ENCODE measurements around the gene MKNK1.

The MKNK1 gene

GRCh38 chr1:46580140-46580903, 23.7 kb downstream of the MKNK1 start:
- Histone ChIP-seq H3K27ac (ENCODE audit: low read depth, low read length) (no peak overlapping the region), H3K9me3 (ENCODE audit: control insufficient read depth in 1 of 2, low read length in 2 of 2) (no peaks in the 10 kb centered on the region), H3K4me1 (ENCODE audit: control insufficient read depth in 1 of 2, insufficient read depth in 2 of 2, low read length in 2 of 2) (peaks cover 5 to 9% of the 10 kb centered on the region in 2 donors), H3K36me3 (ENCODE audit: control insufficient read depth in 1 of 2, insufficient read depth in 2 of 2, low read length in 2 of 2) (peaks cover 35 to 85% of the 10 kb centered on the region in 2 donors), H3K9ac (ENCODE audit: low read depth in 1 of 2, low read length in 2 of 2) (no peak overlapping the region), H3K4me3 (ENCODE audit: low read depth in 1 of 2, low read length in 2 of 2) (no peak overlapping the region), H3K27me3 (ENCODE audit: control insufficient read depth in 1 of 2, insufficient read depth in 2 of 2, low read length in 2 of 2) (no peaks in the 10 kb centered on the region)

DNA sequence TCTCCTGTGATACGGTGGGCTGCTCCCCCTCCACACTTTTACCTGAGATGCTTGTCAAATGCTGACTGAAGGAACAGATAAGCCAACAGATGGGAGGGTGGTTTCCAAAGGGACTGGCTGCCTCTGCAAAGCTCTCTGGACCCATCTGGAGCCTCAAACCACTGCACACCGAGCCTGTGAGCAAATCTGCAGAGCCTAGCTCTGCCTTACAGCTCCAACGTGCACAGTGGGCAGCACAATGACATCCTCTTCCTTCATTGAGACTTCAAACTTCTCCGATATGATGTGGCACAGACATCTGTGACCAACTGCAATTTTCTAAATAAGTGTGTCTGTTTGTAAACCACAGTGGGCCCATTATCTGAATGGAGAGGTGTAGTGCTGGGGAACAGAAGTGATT, 26.4 kb downstream of the MKNK1 start:
- Histone ChIP-seq H3K27ac (ENCODE audit: low read depth, low read length) (no peak overlapping the region), H3K9me3 (ENCODE audit: control insufficient read depth in 1 of 2, low read length in 2 of 2) (no peaks in the 10 kb centered on the region), H3K9ac (ENCODE audit: low read depth in 1 of 2, low read length in 2 of 2) (no peak overlapping the region), H3K4me1 (ENCODE audit: control insufficient read depth in 1 of 2, insufficient read depth in 2 of 2, low read length in 2 of 2) (peaks cover 1 to 9% of the 10 kb centered on the region in 2 donors), H3K4me3 (ENCODE audit: low read depth in 1 of 2, low read length in 2 of 2) (no peak overlapping the region), H3K36me3 (ENCODE audit: control insufficient read depth in 1 of 2, insufficient read depth in 2 of 2, low read length in 2 of 2) (peaks cover 34 to 82% of the 10 kb centered on the region in 2 donors), H3K27me3 (ENCODE audit: control insufficient read depth in 1 of 2, insufficient read depth in 2 of 2, low read length in 2 of 2) (no peaks in the 10 kb centered on the region)

DNA sequence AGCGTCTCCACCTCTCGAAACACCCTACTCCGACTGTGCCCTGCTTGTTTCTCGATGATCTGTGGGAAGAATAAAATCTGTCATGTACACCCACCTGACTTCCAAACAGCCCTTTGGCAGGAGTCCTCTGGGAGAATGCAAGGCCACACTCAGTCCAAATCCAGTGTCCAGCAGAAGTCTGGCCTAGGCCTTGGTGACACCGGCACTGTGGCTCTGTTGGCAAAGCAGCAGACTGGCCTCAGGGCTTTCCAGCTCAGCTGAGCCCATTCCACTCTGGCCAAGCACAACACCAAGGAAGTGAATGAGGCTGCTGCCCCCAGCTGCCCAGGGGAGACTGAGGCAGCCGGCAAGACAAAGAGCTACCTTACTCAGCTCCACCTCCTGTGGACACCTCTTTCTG, 27.5 kb downstream of the MKNK1 start:
- Histone ChIP-seq H3K9me3 (ENCODE audit: control insufficient read depth in 1 of 2, low read length in 2 of 2) (no peaks in the 10 kb centered on the region), H3K4me3 (ENCODE audit: low read depth in 1 of 2, low read length in 2 of 2) (no peak overlapping the region), H3K36me3 (ENCODE audit: control insufficient read depth in 1 of 2, insufficient read depth in 2 of 2, low read length in 2 of 2) (peaks cover 27 to 77% of the 10 kb centered on the region in 2 donors), H3K4me1 (ENCODE audit: control insufficient read depth in 1 of 2, insufficient read depth in 2 of 2, low read length in 2 of 2) (peaks cover 0 to 3% of the 10 kb centered on the region in 2 donors), H3K27ac (ENCODE audit: low read depth, low read length) (no peak overlapping the region), H3K27me3 (ENCODE audit: control insufficient read depth in 1 of 2, insufficient read depth in 2 of 2, low read length in 2 of 2) (no peaks in the 10 kb centered on the region), H3K9ac (ENCODE audit: low read depth in 1 of 2, low read length in 2 of 2) (no peak overlapping the region)

- H3K36me3 ChIP-seq (ENCODE audit: control insufficient read depth in 1 of 2, insufficient read depth in 2 of 2, low read length in 2 of 2): peaks cover 27 to 74% of the 10 kb centered on the region in 2 donors
- peaks cover 0 to 3% of the 10 kb centered on the region in 2 donors for H3K4me1 ChIP-seq (ENCODE audit: control insufficient read depth in 1 of 2, insufficient read depth in 2 of 2, low read length in 2 of 2)
Measured at GRCh38 chr1:46575778-46576177, 28.3 kb downstream of the MKNK1 start.

GRCh38 chr1:46575300-46575699, 28.8 kb downstream of the MKNK1 start:
- H3K36me3 ChIP-seq (ENCODE audit: control insufficient read depth in 1 of 2, insufficient read depth in 2 of 2, low read length in 2 of 2): peaks cover 23 to 74% of the 10 kb centered on the region in 2 donors
- H3K9ac ChIP-seq (ENCODE audit: low read depth in 1 of 2, low read length in 2 of 2): no peak overlapping the region

More at GRCh38 chr1:46575778-46576177, 28.3 kb downstream of the MKNK1 start:
- H3K4me3 ChIP-seq (ENCODE audit: low read depth in 1 of 2, low read length in 2 of 2): no peak overlapping the region
- no peak overlapping the region for H3K27ac ChIP-seq (ENCODE audit: low read depth, low read length)
- H3K9ac ChIP-seq (ENCODE audit: low read depth in 1 of 2, low read length in 2 of 2): no peak overlapping the region
- no peaks in the 10 kb centered on the region for H3K27me3 ChIP-seq (ENCODE audit: control insufficient read depth in 1 of 2, insufficient read depth in 2 of 2, low read length in 2 of 2)
- H3K9me3 ChIP-seq (ENCODE audit: control insufficient read depth in 1 of 2, low read length in 2 of 2): no peaks in the 10 kb centered on the region

DNA sequence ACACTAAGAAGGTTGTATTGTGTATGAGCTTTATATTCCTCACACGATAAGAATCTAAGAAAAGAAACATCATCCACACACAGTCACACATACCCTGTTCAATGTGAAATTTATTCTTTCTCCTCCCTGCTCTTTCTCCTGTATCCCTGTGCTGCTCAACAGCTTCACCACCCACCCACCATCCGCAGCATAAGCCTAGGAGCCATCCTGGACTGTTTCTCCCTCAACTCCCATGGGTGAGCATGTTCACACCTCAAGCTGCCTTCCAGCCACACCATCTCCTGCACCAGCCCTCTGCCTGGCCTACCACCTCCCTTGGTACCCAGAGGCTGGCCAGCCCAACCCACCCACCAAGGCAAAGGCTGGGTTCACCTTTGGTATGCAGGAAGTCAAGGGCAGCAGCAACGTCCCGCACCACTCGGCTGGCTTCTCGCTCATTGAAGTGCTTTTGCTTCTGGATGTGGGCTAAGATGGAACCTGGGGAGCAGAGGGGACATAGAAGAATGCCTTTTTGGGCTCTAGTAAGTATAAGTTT, 32.3 kb downstream of the MKNK1 start:
- Histone ChIP-seq H3K9me3 (ENCODE audit: control insufficient read depth in 1 of 2, low read length in 2 of 2) (no peaks in the 10 kb centered on the region), H3K4me3 (ENCODE audit: low read depth in 1 of 2, low read length in 2 of 2) (no peak overlapping the region), H3K27me3 (ENCODE audit: control insufficient read depth in 1 of 2, insufficient read depth in 2 of 2, low read length in 2 of 2) (no peaks in the 10 kb centered on the region), H3K36me3 (ENCODE audit: control insufficient read depth in 1 of 2, insufficient read depth in 2 of 2, low read length in 2 of 2) (peaks cover 13 to 69% of the 10 kb centered on the region in 2 donors), H3K9ac (ENCODE audit: low read depth in 1 of 2, low read length in 2 of 2) (no peak overlapping the region), H3K4me1 (ENCODE audit: control insufficient read depth in 1 of 2, insufficient read depth in 2 of 2, low read length in 2 of 2) (no peaks in the 10 kb centered on the region), H3K27ac (ENCODE audit: low read depth, low read length) (no peak overlapping the region)

More at GRCh38 chr1:46575300-46575699, 28.8 kb downstream of the MKNK1 start:
- no peak overlapping the region for H3K27ac ChIP-seq (ENCODE audit: low read depth, low read length)
- no peaks in the 10 kb centered on the region for H3K27me3 ChIP-seq (ENCODE audit: control insufficient read depth in 1 of 2, insufficient read depth in 2 of 2, low read length in 2 of 2)
- H3K4me1 ChIP-seq (ENCODE audit: control insufficient read depth in 1 of 2, insufficient read depth in 2 of 2, low read length in 2 of 2): no peaks in the 10 kb centered on the region
- H3K9me3 ChIP-seq (ENCODE audit: control insufficient read depth in 1 of 2, low read length in 2 of 2): no peaks in the 10 kb centered on the region
- H3K4me3 ChIP-seq (ENCODE audit: low read depth in 1 of 2, low read length in 2 of 2): no peak overlapping the region

DNA sequence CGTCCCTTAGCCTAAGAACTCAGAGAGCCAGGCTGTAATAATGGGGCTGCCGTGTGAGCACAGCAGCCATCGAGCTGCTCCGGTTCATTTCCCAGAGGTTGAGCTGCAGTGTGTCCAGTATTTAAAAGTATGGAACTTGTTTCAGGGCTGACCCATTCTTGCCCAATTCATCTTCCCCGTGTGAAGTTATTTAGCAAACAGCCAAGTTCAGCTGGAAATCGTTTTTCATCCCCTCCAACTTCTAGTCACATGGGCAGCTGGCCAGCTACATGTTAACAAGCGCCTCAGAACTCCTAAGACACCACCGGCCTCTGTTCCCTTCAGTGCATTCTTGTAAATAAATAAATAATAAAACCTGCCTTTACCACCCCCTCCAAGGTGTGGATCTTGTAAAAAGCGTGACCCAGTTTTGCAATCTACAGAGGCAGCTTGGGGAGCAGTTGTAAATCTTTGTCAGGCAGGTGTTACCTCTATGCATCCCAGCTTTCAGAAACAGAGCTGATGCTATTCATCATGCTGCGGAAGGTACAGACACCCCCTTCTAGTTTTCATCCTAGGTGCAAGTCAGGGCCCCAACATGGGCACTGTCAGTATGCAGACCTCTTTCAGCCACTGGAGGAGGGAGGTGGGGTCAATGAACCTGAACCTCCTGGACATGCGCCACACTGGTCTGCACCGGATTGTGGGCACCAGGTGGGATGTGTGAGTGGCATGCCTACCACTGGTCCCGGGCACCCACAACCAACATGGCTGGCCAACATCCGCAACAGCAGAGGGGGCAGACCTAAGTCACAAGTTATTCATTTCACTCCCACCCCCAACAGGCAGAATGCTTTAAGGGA, 34.0 kb downstream of the MKNK1 start:
- H3K9ac ChIP-seq (ENCODE audit: low read depth in 1 of 2, low read length in 2 of 2): no peak overlapping the region
- H3K27me3 ChIP-seq (ENCODE audit: control insufficient read depth in 1 of 2, insufficient read depth in 2 of 2, low read length in 2 of 2): no peaks in the 10 kb centered on the region
- H3K4me1 ChIP-seq (ENCODE audit: control insufficient read depth in 1 of 2, insufficient read depth in 2 of 2, low read length in 2 of 2): no peaks in the 10 kb centered on the region
- no peaks in the 10 kb centered on the region for H3K9me3 ChIP-seq (ENCODE audit: control insufficient read depth in 1 of 2, low read length in 2 of 2)
- H3K36me3 ChIP-seq (ENCODE audit: control insufficient read depth in 1 of 2, insufficient read depth in 2 of 2, low read length in 2 of 2): peaks cover 6 to 60% of the 10 kb centered on the region in 2 donors
- H3K27ac ChIP-seq (ENCODE audit: low read depth, low read length): no peak overlapping the region
- no peak overlapping the region for H3K4me3 ChIP-seq (ENCODE audit: low read depth in 1 of 2, low read length in 2 of 2)

GRCh38 chr1:46569116-46569515, 35.0 kb downstream of the MKNK1 start:
- Histone ChIP-seq H3K9me3 (ENCODE audit: control insufficient read depth in 1 of 2, low read length in 2 of 2) (no peaks in the 10 kb centered on the region), H3K27me3 (ENCODE audit: control insufficient read depth in 1 of 2, insufficient read depth in 2 of 2, low read length in 2 of 2) (no peaks in the 10 kb centered on the region), H3K9ac (ENCODE audit: low read depth in 1 of 2, low read length in 2 of 2) (no peak overlapping the region), H3K27ac (ENCODE audit: low read depth, low read length) (no peak overlapping the region), H3K36me3 (ENCODE audit: control insufficient read depth in 1 of 2, insufficient read depth in 2 of 2, low read length in 2 of 2) (peaks cover 11 to 58% of the 10 kb centered on the region in 2 donors), H3K4me3 (ENCODE audit: low read depth in 1 of 2, low read length in 2 of 2) (no peak overlapping the region), H3K4me1 (ENCODE audit: control insufficient read depth in 1 of 2, insufficient read depth in 2 of 2, low read length in 2 of 2) (no peaks in the 10 kb centered on the region)

- Histone ChIP-seq H3K4me3 (ENCODE audit: low read depth in 1 of 2, low read length in 2 of 2) (no peak overlapping the region), H3K36me3 (ENCODE audit: control insufficient read depth in 1 of 2, insufficient read depth in 2 of 2, low read length in 2 of 2) (peaks cover 11 to 57% of the 10 kb centered on the region in 2 donors), H3K9ac (ENCODE audit: low read depth in 1 of 2, low read length in 2 of 2) (no peak overlapping the region), H3K9me3 (ENCODE audit: control insufficient read depth in 1 of 2, low read length in 2 of 2) (no peaks in the 10 kb centered on the region), H3K27me3 (ENCODE audit: control insufficient read depth in 1 of 2, insufficient read depth in 2 of 2, low read length in 2 of 2) (no peaks in the 10 kb centered on the region), H3K27ac (ENCODE audit: low read depth, low read length) (no peak overlapping the region), H3K4me1 (ENCODE audit: control insufficient read depth in 1 of 2, insufficient read depth in 2 of 2, low read length in 2 of 2) (no peaks in the 10 kb centered on the region)
Measured at GRCh38 chr1:46568461-46568891, 35.6 kb downstream of the MKNK1 start.

DNA sequence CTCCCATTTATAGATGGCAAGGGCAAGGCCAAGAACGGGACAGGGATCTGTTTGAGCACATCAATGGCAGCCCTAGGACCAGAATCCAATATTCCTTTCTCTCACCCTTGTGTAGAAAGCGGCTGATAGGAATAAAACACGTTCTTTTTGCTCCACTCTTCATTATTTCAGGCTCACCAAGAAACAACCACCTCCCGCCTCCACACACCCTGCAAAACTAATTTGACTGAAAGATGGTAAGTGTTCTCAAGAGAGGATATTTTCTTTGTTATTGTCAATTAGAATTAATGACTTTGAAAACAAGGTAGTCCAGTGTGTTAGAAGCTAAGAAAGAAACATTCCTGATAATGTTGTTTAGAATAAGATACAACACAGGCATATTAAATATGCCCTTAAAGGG, 40.7 kb downstream of the MKNK1 start:
- H3K27me3 ChIP-seq (ENCODE audit: control insufficient read depth in 1 of 2, insufficient read depth in 2 of 2, low read length in 2 of 2): no peaks in the 10 kb centered on the region
- H3K27ac ChIP-seq (ENCODE audit: low read depth, low read length): no peak overlapping the region
- no peaks in the 10 kb centered on the region for H3K4me1 ChIP-seq (ENCODE audit: control insufficient read depth in 1 of 2, insufficient read depth in 2 of 2, low read length in 2 of 2)
- no peak overlapping the region for H3K9ac ChIP-seq (ENCODE audit: low read depth in 1 of 2, low read length in 2 of 2)
- peaks cover 28 to 77% of the 10 kb centered on the region in 2 donors for H3K36me3 ChIP-seq (ENCODE audit: control insufficient read depth in 1 of 2, insufficient read depth in 2 of 2, low read length in 2 of 2)
- no peak overlapping the region for H3K4me3 ChIP-seq (ENCODE audit: low read depth in 1 of 2, low read length in 2 of 2)
- H3K9me3 ChIP-seq (ENCODE audit: control insufficient read depth in 1 of 2, low read length in 2 of 2): no peaks in the 10 kb centered on the region
